Right lobe of liver (tissue), 4 donors: ENCODE measurements around the gene GIPR.

Experiments used
- POLR2A ChIP-seq: fragments of 450-650 bp; IDR thresholded peaks from one replicate; pipeline ENCODE4 v1.6.1; 2017; ENCODE audit warnings: antibody characterized with exemption, mild to moderate bottlenecking
- TF ChIP-seq, protein P1 (sequence below), 4 donors: fragments of 200-600 bp in 3 of 4; fragments of 450-650 bp in 1 of 4; IDR thresholded peaks; one replicate each; pipeline versions ENCODE4 v1.5.1 to v1.8.0; 2016 to 2022; ENCODE audit warnings: antibody characterized with exemption in 4 of 4, mild to moderate bottlenecking in 2 of 4
- donor health status: DM: no; HTN: no; CAD: no.
- donor health status: DM: no; HTN: no; CAD: no.
- donor health status: DM: no; HTN: yes; CAD: no.

DNA sequence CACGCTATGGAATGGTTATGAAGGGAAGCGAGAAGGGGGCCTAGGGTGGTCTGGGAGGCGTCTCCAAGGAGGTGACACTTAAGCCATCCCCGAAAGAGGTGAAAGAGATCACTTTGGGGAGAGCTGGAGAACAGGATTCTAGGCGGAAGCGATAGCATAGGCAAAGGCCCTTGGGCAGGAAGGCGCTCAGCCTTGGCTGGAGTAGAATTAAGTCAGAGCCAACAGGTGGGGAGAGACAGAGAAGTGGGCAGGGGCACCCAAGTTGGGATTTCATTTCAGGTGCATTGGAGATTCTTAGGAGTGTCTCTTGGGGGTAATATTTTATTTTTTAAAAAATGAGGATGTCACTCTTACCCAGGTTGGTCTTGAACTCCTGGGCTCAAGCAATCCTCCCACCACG is 14.1 kb downstream of the GIPR start:
- TF ChIP-seq, protein P1, sequence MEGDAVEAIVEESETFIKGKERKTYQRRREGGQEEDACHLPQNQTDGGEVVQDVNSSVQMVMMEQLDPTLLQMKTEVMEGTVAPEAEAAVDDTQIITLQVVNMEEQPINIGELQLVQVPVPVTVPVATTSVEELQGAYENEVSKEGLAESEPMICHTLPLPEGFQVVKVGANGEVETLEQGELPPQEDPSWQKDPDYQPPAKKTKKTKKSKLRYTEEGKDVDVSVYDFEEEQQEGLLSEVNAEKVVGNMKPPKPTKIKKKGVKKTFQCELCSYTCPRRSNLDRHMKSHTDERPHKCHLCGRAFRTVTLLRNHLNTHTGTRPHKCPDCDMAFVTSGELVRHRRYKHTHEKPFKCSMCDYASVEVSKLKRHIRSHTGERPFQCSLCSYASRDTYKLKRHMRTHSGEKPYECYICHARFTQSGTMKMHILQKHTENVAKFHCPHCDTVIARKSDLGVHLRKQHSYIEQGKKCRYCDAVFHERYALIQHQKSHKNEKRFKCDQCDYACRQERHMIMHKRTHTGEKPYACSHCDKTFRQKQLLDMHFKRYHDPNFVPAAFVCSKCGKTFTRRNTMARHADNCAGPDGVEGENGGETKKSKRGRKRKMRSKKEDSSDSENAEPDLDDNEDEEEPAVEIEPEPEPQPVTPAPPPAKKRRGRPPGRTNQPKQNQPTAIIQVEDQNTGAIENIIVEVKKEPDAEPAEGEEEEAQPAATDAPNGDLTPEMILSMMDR (IDR thresholded peaks at IDR 0.05) = no peak
- TF ChIP-seq POLR2A = no peak
